Muscle of leg (tissue), 11 donors: ENCODE measurements around the gene FAM13A. TPM values are rescaled to one million over a fixed set of nuclear protein-coding genes. Genes with fewer than 3 reads are reported as not detected.
"Not testable (repeated sequence)": the region's sequence is repeated elsewhere in the genome, so short reads cannot be mapped to it uniquely, and the experiment has no call there.

Experiments
- DNase-seq: peaks from one replicate; pipeline ENCODE4 v3.0.0; 2013
- H3K27ac ChIP-seq: one replicate; pipeline ENCODE4 v1.5.1; 2013; ENCODE audit warnings: mild to moderate bottlenecking, low read length, control low read depth
- H3K27me3 ChIP-seq: one replicate; pipeline ENCODE4 v1.6.1; 2013; ENCODE audit warnings: low read length; ENCODE audit not compliant: control insufficient read depth, insufficient read depth
- H3K36me3 ChIP-seq: one replicate; pipeline ENCODE4 v1.6.1; 2013; ENCODE audit warnings: low read length; ENCODE audit not compliant: control insufficient read depth, insufficient read depth
- H3K4me1 ChIP-seq: one replicate; pipeline ENCODE4 v1.6.1; 2013; ENCODE audit warnings: low read length; ENCODE audit not compliant: control insufficient read depth, insufficient read depth
- H3K4me3 ChIP-seq: one replicate; pipeline ENCODE4 v1.5.1; 2013; ENCODE audit warnings: low read length, control low read depth
- H3K9me3 ChIP-seq: replicated peaks from 2 replicates; pipeline ENCODE4 v1.6.1; 2013; ENCODE audit warnings: low read depth, low read length; ENCODE audit not compliant: control insufficient read depth
- WGBS: methylation state at CpG from one replicate; pipeline ENCODE4 v1.1.5; 2013; ENCODE audit warnings: missing lambda C conversion rate; ENCODE audit not compliant: insufficient coverage; 5-methylcytosine and 5-hydroxymethylcytosine counted together
- polyA plus RNA-seq, 8 donors: library from polyadenylated mRNA; unstranded; fragments of 120-200 nt; gene quantifications; one replicate each; pipeline versions ENCODE4 v1.2.1 to v1.2.3, GENCODE V29; 2013; ENCODE audit warnings: inconsistent platforms in 1 of 8, low replicate concordance in 1 of 8; ENCODE audit not compliant: insufficient read length in 8 of 8, insufficient read depth in 1 of 8
- total RNA-seq: library from RNA; stranded (reverse); fragments of 120-200 nt; gene quantifications from one replicate; pipeline ENCODE4 v1.2.4, GENCODE V29; 2013

FAM13A gene
- total and polyA plus RNA-seq, 9 donors, result 23.8 to 40.2 (median 29.7) TPM

- Histone ChIP-seq H3K4me1 (no peaks in the 10 kb centered on the region), H3K27me3 (no peaks in the 10 kb centered on the region), H3K36me3 (no peaks in the 10 kb centered on the region), H3K27ac (no peak overlapping the region), H3K9me3 (no peaks in the 10 kb centered on the region), H3K4me3 (no peak overlapping the region)
- 83% methylated on average over 2 of the region's 5 CpGs for WGBS
- no peak for DNase-seq
These were observed 145.5 kb downstream of the FAM13A start for GRCh38 chr4:88911246-88912212.

- no peaks in the 10 kb centered on the region for H3K9me3 ChIP-seq
- DNase-seq, result no peak
- H3K27me3 ChIP-seq, result no peaks in the 10 kb centered on the region
- H3K36me3 ChIP-seq, result peaks cover 4% of the 10 kb centered on the region
- WGBS, result no CpG with 5 or more reads among the region's 2 CpGs
- H3K27ac ChIP-seq, result no peak overlapping the region
- no peaks in the 10 kb centered on the region for H3K4me1 ChIP-seq
- H3K4me3 ChIP-seq, result no peak overlapping the region
These were observed 146.9 kb downstream of the FAM13A start for GRCh38 chr4:88910101-88910500.

GRCh38 chr4:88908521-88908920 is 148.5 kb downstream of the FAM13A start:
- WGBS, result no CpG with 5 or more reads among the region's 3 CpGs
- no peaks in the 10 kb centered on the region for H3K27me3 ChIP-seq
- no peak overlapping the region for H3K27ac ChIP-seq
- peaks cover 6% of the 10 kb centered on the region for H3K36me3 ChIP-seq
- DNase-seq, result no peak
- H3K4me3 ChIP-seq, result no peak overlapping the region
- no peaks in the 10 kb centered on the region for H3K4me1 ChIP-seq
- peaks cover 2% of the 10 kb centered on the region for H3K9me3 ChIP-seq

- DNase-seq, result peak; percentile 6
- no peaks in the 10 kb centered on the region for H3K27me3 ChIP-seq
- peaks cover 6% of the 10 kb centered on the region for H3K36me3 ChIP-seq
- peaks cover 2% of the 10 kb centered on the region for H3K9me3 ChIP-seq
- WGBS, result no CpG with 5 or more reads among the region's 1 CpG
- no peak overlapping the region for H3K4me3 ChIP-seq
- no peak overlapping the region for H3K27ac ChIP-seq
- no peaks in the 10 kb centered on the region for H3K4me1 ChIP-seq
These were observed 149.0 kb downstream of the FAM13A start for GRCh38 chr4:88908003-88908402.

- no peak for DNase-seq
- no peak overlapping the region for H3K27ac ChIP-seq
- WGBS, result 86% methylated on average over 1 of the region's 5 CpGs
These were observed 149.5 kb downstream of the FAM13A start for GRCh38 chr4:88907478-88907877.

GRCh38 chr4:88904240-88904639 is 152.7 kb downstream of the FAM13A start:
- H3K36me3 ChIP-seq, H3K27me3 ChIP-seq, H3K4me3 ChIP-seq, H3K4me1 ChIP-seq, H3K9me3 ChIP-seq, H3K27ac ChIP-seq, DNase-seq: not testable (repeated sequence)
- WGBS, result no CpG with 5 or more reads among the region's 3 CpGs

More at GRCh38 chr4:88907478-88907877, 149.5 kb downstream of the FAM13A start:
- H3K36me3 ChIP-seq, result peaks cover 6% of the 10 kb centered on the region
- no peak overlapping the region for H3K4me3 ChIP-seq
- H3K4me1 ChIP-seq, result no peaks in the 10 kb centered on the region
- H3K27me3 ChIP-seq, result no peaks in the 10 kb centered on the region
- H3K9me3 ChIP-seq, result peaks cover 2% of the 10 kb centered on the region

GRCh38 chr4:88900432-88900831 is 156.6 kb downstream of the FAM13A start:
- WGBS, result 100% methylated on average over 1 of the region's 2 CpGs
- no peak for DNase-seq
- peaks cover 4% of the 10 kb centered on the region for H3K9me3 ChIP-seq

GRCh38 chr4:88897752-88898151 is 159.2 kb downstream of the FAM13A start:
- Histone ChIP-seq H3K4me3 (no peak overlapping the region), H3K27ac (no peak overlapping the region), H3K36me3 (no peaks in the 10 kb centered on the region)

More at GRCh38 chr4:88900432-88900831, 156.6 kb downstream of the FAM13A start:
- H3K27ac ChIP-seq, result no peak overlapping the region
- H3K27me3 ChIP-seq, result no peaks in the 10 kb centered on the region
- H3K36me3 ChIP-seq, result peaks cover 4% of the 10 kb centered on the region
- H3K4me1 ChIP-seq, result no peaks in the 10 kb centered on the region
- no peak overlapping the region for H3K4me3 ChIP-seq

GRCh38 chr4:88897180-88897579 is 159.8 kb downstream of the FAM13A start:
- peaks cover 2% of the 10 kb centered on the region for H3K9me3 ChIP-seq
- H3K4me1 ChIP-seq, result no peaks in the 10 kb centered on the region
- H3K27ac ChIP-seq, result no peak overlapping the region
- H3K27me3 ChIP-seq, result no peaks in the 10 kb centered on the region
- H3K4me3 ChIP-seq, result no peak overlapping the region
- DNase-seq, result peak; percentile 16
- no CpG with 5 or more reads among the region's 2 CpGs for WGBS
- H3K36me3 ChIP-seq, result no peaks in the 10 kb centered on the region

More at GRCh38 chr4:88897752-88898151, 159.2 kb downstream of the FAM13A start:
- DNase-seq, result no peak
- Histone ChIP-seq H3K9me3 (peaks cover 2% of the 10 kb centered on the region), H3K4me1 (no peaks in the 10 kb centered on the region), H3K27me3 (no peaks in the 10 kb centered on the region)

- Histone ChIP-seq H3K9me3 (no peaks in the 10 kb centered on the region), H3K4me3 (no peak overlapping the region), H3K27me3 (no peaks in the 10 kb centered on the region), H3K27ac (no peak overlapping the region), H3K4me1 (no peaks in the 10 kb centered on the region), H3K36me3 (no peaks in the 10 kb centered on the region)
- no CpG with 5 or more reads among the region's 1 CpG for WGBS
- DNase-seq, result no peak
These were observed 163.0 kb downstream of the FAM13A start for GRCh38 chr4:88893961-88894360.
